ENCODE results near the gene HEMGN.

DNA sequence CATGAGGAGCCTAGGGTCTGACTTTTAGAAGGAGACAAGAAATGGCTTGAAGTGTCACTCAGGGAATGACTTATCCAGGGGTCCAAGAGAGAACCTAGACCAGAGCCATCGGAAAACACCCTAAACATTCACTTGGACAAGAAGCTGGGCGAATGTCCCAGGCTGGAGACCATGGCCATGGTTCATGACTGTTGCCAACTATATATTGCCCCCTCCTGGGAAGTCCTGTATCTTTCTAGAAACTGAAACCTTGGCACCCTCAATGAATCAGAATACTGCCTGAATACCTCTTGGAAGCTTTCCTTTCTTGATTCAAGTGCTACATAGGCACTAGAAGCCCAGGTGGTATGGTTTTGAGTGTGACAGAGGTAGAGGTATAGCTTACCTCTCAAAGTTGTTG, 45.6 kb downstream of the HEMGN start:
- TF ChIP-seq CTCF (IDR thresholded peaks at IDR 0.05) (no peak), POLR2A (IDR thresholded peaks at IDR 0.05) (no peak)
